GM18498 (cell line): ENCODE results near the gene MOSMO.
"Not testable (repeated sequence)": the region's sequence is repeated elsewhere in the genome, so short reads cannot be mapped to it uniquely, and the experiment has no call there.

Experiments
- ATAC-seq: cut with Tn5 transposase; IDR thresholded peaks from one replicate; pipeline ENCODE4 v1.9.1; 2021; ENCODE audit warnings: mild to moderate bottlenecking, moderate library complexity; ENCODE audit not compliant: unreplicated experiment

The MOSMO gene

DNA sequence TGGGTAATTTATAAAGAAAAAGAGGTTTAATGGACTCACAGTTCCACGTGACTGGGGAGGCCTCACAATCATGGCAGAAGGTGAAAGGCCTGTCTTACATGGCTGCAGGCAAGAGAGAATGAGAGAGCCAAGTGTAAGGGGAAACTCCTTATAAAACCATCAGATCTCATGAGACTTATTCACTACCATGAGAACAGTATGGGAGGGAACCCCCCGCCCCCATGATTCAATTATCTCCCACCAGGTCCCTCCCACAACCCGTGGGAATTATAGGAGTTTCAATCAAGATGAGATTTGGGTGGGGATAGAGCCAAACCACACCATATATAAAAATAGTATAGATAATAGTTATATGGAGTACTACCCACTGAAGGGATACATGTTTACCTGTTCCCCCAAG, 36.0 kb downstream of the MOSMO start:
- not testable (repeated sequence) for ATAC-seq

DNA sequence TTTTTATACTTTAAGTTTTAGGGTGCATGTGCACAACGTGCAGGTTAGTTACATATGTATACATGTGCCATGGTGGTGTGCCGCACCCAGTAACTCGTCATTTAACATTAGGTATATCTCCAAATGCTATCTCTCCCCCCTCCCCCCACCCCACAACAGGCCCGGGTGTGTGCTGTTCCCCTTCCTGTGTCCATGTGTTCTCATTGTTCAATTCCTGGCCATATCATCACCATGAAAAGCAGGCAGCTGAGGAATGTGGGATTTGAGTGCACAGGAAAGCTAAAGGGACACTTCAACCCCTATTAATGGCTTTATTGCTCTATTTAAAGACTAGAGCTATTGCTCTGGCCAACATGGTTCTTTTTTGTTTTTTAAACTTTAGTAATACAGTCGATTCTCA, 38.0 kb downstream of the MOSMO start:
- ATAC-seq, result not testable (repeated sequence)

DNA sequence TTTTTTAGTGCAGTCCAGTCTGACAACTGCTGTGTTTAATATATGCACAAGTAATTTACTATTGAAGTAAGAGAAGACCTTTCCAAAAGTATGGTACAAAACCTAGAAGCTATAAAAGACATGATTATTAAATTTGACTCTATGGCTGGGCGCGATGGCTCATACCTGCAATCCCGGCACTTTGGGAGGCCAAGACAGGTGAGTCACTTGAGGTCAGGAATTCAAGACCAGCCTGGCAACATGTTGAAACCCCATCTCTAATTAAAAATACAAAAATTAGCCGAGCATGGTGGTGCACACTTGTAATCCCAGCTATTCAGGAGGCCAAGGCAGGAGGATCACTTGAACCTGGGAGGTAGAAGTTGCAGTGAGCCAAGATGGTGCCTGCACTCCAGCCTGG, 43.1 kb downstream of the MOSMO start:
- ATAC-seq, result no peak

DNA sequence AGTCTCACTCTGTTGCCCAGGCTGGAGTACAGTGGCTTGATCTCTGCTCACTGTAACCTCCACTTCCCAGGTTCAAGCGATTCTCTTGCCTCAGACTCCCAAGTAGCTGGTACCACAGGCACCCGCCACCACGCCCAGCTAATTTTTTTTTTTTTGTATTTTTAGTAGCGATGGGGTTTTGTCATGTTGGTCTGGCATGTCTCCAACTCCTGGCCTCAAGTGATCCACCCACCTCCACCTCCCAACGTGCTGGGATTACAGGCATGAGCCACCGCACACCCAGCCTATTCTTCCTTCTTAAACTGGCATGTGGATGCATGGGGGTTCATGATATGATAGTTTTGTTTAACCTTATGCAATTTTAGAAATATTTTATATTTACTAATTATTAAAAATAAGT, 45.1 kb downstream of the MOSMO start:
- ATAC-seq, result no peak

DNA sequence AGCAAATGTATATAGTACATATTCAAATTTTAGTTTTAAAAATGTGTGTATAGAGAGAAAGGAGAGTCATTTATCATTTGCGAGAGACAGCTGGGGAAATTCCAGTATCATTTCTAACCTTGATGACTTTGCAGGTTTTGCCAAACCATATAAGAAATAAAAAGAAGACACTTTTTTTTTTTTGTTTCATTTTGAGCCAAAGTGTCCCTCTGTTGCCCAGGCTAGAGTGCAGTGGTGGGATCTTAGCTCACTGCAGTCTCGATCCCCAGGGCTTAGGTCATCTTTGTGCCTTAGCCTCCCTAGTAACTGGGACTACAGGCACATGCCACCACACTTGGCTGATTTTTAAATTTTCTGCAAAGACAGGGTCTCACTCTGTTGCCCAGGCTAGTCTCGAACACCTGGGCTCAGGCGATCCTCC, 46.0 kb downstream of the MOSMO start:
- ATAC-seq, result no peak

DNA sequence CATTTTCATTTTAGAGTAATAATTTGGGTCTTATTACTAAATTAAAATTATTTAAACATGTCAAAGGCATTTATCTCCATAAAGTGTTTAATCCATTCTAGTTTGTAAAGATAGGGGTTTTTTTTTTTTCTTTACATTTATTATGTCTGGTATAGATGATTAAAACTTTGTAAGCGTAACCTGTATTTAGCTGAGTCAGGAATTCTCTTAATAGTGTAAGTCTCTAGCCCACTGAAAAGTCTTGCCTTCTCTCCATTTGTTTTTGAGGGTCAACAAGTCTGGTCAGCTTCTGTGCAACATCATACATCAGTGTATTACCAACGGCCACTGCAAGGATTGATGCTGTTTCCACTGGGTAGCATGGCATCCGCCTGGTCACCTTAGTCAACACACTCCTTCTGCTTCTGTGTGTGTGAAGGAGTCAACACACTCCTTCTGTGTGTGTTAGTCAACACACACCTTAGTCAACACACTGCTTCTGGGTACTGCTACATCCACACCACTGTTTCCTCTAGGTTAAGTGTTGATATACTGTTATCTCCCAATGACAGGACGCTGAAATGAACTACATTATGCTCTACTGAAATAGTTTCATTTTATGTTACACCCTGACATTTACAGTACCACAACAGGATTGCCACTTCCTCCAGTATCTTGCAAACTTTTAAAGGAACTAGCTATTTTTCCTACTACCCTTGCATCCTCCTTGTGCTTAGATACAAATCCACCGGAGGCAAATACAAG, 47.1 kb downstream of the MOSMO start:
- ATAC-seq, result no peak

DNA sequence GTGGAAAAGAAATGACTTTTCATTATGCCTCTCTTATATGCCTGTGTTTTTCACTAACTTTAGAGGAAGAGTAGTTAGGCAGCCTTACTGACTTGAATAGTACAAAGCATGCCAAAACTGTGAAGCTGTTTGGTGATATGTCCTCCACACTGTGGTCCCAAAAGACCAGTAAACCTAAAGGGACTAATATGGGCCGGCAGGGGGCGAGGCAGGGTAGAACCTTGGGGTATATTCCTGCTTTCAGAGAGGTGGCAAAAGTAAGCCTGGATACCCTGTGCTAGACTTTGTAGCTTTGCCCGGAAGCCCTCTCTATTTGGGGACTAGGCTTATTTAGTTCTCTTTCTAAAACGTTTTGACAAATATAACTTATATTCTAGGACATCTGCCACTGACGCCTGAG, 48.0 kb downstream of the MOSMO start:
- ATAC-seq, result no peak

DNA sequence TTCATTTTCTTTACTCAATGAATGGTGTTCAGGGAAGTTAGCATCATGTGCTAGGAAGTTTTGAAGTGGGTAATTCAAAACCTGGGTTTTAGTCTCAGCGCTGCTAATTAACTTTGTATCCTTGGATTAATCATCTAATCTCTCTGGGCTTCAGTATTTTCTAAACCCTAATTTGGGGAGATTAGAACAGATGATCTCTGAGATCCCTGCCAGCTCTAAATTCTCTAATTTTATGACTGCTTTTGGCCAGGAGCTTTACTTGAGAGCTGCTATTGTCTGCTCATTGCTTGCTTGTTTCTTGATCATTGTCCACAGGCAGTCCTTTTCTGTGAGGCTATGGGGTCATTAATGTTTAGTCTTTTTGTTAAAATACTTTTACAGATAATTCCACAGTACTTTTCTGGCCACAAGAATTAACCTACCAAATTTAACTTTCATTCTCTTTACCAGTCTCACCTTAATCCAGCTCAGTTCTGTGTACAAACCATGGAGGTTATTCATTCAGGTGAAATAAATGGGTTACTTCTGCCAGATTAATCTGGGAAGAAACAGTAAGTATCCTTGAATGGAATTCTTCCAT, 56.1 kb downstream of the MOSMO start:
- no peak for ATAC-seq

DNA sequence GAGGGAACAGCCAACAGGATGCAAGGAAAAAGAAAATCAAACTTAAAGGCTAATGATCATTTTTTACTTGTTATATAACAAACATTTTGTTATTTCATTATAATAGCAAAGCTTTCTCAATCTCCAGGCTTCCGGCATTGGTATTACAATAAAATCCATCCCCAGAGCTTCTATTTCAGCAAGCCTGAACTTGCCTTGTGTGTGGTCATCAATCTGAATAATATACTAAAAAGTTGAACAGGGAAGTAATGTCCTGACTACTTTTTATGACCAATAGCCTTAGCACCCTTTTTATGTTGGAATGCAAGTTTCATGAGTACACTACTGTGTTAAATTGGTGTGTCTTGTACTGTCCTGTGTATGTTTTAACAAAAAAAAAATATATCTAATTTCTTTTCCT, 57.3 kb downstream of the MOSMO start:
- no peak for ATAC-seq

DNA sequence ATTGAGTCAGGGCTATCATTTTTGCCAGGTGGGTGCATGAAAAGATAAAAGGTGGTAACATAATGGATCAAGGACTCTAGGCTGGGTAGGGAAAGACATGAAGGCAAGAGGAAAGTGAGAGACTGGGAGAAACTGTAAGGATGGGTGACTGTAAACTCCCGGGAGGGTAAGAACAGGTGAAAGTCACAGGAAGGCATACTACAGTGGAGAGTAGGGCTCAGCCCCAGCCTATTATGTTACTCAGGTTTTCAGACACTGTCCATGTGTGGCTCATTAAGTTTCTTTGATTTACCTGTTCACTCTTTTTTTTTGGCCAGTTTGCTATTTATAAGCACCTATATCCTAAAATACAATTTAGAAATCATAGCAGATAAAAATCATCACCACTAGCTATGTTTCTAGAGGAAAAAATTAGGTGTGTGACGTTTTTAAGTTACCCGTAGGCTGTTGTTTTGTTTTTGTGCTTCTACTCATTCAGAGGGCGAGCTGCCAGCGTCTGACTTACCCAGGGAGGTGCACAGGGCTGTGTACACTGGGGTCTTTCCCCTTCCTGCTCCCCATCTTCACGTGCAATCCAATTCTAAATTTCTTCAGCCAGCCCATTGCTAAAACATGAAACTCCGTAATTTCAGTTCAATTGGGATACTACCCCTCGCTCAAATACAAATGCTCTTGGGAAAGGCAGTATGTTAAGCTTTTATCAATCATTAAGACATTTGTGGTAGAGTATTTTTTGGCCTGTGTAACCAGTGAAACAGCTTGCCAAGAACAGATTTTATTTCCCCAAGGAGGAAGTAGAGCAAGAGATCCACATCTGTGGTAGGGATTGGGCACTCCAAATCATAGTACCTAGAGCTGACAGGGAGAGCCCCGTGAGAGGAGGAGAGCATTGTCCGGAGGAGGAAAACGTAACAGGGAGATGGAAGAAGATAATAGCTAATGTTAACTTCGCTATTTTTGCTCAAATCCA, 62.7 kb downstream of the MOSMO start:
- no peak for ATAC-seq

DNA sequence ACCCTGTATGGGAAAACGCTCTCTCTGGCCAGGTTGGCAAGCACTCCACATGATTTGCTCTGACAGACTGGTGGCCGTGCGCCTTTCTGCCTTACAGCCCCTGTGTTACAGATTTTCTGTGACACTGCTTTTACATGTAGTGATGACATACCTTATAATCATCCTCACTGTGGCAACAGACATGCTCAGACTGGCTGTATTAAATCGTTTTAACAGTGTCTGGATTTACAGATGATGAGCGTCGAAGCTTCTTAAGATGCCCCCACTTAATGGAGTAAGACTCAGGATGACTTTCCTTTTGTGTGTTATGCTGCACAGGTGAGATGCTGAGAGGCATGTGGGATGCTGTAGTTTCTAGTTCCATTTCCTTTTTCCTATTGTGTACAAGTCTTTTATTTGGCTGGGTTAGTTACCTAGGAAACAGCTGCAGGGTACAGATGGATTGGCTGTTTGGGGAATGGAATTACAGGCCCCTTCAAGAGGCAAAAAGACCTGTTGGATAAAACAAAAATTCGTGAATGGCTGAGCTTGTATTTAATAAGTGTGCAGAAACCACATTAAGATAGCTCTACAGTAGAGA, 63.5 kb downstream of the MOSMO start:
- ATAC-seq, result no peak

DNA sequence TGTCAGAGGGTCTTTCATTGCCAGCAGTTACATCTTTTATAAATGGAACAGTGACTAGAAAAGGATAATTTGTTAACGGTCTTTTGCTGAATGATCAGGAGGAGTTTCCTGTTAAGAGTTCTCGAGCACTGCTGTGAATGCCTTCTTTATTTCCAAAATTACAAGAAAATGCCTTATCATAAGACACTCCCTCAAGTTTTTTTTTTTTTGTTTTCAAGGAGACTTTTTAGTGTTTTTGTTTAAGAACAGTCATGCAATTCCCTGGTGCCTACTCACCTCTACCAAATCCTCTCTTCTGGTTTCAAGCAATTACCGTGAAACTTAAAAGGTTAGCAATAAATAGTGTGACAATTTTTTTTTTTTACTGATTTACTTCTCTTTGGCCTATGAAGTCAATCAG, 65.4 kb downstream of the MOSMO start:
- no peak for ATAC-seq

DNA sequence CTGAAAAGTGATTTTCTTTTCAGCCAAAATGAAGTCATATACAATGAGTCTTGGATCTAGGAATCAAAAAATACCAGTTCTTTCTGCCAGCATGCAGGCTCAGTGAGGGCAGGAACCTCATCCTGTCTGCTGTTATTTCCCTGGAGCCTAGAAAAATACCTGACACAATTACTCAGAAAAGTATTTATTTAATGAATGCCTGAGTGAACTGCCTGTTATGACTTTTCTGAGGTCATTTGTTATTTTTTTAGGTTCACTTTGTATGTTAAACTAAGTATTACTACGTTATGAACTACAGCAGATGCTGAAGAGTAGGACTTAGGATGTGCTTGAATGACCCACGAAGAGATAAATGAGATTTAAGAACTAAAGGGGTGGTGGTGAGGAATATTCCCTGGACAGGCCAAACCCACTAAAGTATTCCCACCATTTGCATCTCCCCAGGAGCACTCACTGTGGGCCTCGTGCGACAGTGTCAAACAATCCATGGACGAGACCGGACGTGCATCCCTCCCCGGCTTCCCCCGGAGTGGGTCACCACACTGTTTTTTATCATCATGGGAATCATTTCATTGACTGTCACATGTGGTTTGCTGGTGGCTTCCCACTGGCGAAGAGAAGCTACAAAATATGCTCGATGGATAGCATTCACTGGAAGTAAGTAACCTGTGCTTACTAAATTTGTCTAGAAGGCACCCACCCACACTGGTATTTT, 67.3 kb downstream of the MOSMO start:
- no peak for ATAC-seq

DNA sequence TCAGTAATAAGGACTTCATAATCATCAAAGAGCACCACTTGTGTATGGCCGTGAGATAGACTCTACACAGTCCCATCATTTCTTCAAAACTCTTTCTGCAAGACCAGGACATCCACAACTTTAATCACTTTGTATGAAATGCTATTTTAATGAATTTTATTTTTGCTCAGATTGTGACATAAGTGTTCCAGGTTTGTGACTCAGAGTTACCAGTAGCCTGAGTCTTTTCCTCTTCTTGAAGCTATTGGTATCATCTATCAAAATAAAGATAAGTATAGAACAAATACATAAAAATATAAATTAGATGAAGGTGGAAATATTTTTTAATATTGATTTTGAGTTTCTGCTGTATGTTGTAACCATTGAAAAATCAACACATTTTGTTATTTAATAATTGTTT, 67.9 kb downstream of the MOSMO start:
- no peak for ATAC-seq

DNA sequence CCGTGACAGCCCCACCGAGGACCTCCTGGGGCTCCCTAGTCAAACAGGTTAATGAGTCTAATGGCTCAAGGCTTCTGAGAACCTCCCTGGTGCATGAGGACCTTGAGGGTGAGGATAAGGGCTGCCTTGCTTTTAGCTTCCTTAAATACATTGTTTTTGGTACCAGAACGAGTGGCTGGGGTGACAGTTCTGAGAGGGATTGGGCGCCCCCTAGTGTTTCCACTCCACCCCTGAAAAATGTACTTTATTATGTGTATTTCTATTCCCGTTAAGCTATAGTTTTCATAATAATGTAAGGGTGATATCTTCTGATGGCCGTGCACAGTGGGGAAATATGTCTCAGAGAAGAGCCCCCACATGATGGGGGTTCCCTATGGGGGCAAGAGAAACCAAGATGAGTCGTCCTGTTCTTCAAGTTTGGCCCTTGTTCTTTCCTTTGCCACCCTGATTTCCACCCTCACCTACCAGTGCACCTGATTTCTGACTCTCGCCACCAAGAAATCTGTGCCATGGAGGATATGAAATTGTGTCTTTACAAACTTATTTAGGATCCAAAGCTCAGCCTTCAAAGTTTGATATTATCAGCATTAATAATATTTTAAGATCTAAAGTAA, 69.9 kb downstream of the MOSMO start:
- ATAC-seq, result no peak

DNA sequence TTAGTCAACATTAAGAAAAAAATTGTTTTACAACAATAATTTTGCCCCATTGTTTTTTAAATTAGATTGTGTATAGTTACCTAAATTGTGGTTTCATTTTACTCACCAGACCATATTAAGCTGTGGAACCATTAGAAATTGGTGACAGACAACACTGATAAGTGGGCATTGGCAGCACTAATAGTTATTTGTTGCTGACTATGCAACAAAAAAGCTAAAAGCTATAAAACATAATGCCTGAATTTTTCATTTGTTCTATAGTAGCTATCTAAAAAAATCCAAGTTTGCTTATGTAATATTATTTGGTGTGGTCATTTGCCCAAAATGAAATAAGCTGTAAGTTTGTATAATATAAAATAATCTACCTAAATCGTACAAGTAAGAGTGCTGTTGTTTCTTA, 70.7 kb downstream of the MOSMO start:
- no peak for ATAC-seq

DNA sequence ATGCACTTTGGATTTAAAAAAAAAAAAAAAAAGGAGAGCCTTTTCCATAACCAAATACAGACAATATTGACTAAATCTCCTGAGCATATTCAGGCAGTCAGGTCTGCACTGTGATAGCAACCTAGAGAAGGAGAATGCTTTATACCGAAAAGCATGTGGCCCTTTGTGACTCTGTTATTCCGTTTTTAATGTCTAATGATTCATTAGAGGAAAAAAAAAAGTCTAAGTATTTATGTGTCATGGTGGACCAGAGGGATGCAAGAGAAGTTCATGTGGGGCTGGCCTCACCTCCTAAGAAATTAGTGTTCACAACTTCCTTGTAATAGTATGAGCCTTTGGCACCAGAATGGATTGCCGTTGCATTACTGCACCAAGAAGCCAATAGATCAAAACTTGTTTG, 73.1 kb downstream of the MOSMO start:
- no peak for ATAC-seq

DNA sequence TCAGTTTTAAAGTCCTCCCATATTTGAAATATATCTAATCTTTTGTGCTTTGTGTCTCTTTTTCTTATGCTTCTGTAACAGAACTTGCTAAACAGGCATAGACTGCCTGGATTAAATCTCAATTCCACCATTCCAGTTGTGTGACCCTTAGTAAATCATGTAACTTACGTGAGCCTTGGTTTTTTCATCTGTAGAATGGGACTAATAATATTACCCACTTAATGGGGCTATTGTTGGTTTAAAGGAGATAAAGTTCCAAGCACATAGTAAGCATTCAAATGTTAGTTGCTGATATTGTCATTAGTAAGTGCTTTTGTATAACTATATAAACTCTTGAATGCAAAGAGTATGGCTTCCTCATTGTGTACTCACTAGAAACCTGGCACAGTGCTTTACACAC, 78.5 kb downstream of the MOSMO start:
- no peak for ATAC-seq

DNA sequence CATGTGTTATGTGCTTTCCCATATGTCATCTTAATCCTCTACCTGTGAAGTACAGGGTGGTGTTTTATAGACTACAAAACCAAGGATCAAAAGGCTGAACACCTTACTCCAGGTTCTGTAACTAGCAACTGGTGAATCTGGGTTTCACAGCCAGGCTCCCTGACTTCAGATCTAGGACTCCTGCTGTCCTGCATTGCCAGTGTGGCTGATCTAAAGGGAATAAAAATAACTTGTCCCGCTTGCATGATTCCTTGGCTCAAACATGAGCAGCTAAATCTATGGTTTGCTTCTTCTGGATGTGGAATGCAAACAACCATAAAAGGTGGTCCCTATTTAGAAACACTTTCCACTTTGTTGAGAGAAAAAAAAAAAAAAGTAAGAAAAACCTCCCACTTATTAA, 80.7 kb downstream of the MOSMO start:
- no peak for ATAC-seq

DNA sequence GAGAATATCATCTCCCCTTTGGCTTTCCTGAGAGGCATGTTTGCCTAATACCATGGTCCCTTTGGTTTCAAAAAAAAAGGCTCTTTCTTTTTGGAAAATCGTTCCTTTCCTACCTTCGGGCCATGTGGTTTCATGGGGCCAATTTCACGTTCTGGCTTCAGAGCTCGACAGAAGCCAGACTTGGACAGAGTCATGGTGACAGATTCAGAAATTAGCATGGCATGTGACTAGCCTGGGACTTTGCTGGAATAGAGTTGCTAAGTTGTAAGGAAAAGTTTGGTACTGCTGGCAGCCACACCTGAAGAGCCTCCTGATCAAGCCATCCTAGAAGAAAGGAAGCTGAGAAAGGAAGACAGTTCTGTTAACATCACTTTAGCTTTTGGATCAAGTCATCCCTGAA, 82.0 kb downstream of the MOSMO start:
- ATAC-seq, result no peak
